Suppressor macrophage (primary cell): ENCODE results near the gene SIRT3.
A peak's percentile ranks its signal among the peaks of the same experiment; 100 is the strongest.

Experiments
- DNase-seq, 4 experiments: peaks; one replicate each; pipeline ENCODE4 v3.0.0-alpha.2; 2020 to 2022

Gene SIRT3

GRCh38 chr11:270451-271318 is 34.5 kb upstream of the SIRT3 start:
- DNase-seq: no peak

- peak; percentile 83 to 97 (median 91) for DNase-seq
Observed at GRCh38 chr11:269146-269890, 33.2 kb upstream of the SIRT3 start.

GRCh38 chr11:268716-269145 is 32.6 kb upstream of the SIRT3 start:
- DNase-seq: peak; percentile 92 to 96 (median 92)

- DNase-seq: peak; percentile 72 to 87 (median 78)
Observed at GRCh38 chr11:267491-267994, 31.4 kb upstream of the SIRT3 start.

DNA sequence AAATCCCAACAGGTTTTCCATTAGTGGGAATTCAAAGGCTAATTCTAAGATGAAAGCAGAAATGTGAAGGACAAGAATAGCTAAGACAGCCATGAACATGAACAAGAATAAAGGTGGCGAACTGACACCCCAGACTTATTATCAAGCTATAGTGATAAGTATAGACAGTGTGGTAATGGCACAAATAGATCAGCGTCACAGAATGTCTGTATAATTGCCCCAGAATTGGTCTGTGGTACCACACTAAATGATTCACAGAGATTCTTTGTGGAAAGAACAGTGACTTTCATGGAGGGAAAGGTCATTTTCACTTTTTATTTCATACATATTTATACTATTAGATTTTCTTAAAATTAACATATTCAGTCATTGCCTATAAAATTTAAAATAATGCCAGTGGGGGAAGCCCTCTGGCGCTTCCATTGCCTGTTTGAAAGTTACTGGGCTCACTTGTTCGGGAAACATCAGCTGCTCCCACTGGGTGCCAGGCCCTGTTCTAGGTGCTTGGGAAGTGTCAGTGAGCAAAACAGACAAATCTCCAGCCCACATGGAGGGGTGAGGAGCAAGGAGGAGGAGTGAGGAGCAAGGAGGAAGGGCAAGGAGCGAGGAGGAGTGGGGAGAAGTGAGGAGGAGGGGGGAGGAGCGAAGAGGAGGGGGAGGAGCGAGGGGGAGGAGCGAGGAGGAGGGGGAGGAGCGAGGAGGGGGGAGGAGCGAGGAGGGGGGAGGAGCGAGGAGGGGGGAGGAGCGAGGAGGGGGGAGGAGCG is 30.7 kb upstream of the SIRT3 start:
- DNase-seq: peak; percentile 20 to 72 (median 58)

DNA sequence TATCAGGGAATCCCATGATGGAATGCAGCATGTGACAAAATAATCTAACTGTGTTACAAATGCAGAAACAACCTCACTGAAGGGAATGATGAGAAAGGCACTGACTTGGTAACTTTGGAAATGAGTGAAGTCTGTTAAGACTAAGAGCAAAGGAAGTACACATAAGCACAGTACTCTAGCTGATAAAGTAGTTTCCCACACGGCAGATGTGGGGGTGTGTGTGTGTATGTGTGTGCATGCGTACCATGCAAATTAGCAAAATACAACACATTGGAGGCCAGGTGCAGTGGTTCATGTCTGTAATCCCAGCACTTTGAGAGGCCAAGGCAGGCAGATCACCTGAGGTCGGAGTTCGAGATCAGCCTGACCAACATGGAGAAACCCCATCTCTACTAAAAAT is 25.5 kb upstream of the SIRT3 start:
- DNase-seq: no peak

GRCh38 chr11:259413-259812 is 23.3 kb upstream of the SIRT3 start:
- DNase-seq: no peak

DNA sequence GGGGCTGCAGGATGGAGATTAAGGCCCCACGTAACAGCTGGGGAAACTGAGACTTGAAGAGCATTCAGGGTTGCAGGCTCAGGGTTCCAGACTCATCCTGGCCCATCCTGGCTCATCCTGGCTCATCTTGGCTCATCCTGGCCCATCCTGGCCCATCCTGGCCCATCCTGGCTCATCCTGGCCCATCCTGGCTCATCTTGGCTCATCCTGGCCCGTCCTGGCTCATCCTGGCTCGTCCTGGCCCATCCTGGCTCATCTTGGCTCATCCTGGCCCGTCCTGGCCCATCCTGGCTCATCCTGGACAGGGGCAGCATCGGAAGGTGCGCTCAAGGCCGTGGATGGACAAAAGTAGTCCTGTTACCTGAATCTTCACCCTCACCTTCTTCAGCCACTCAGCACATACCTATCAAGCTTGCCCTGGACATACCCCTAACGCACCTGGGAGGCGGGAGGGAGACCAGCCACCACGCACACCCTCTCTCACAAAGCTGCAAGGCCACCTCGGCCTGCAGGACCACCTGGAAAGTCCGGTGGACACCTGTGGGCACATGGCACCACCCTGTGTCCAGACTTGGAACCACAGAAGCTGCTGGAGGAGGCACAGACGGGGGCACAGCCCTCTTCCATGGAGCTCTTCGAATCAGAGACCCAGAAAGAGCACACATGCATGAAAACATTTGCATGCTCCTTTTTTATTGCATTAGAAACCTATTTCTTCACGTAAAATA is 21.8 kb upstream of the SIRT3 start:
- no peak for DNase-seq

DNA sequence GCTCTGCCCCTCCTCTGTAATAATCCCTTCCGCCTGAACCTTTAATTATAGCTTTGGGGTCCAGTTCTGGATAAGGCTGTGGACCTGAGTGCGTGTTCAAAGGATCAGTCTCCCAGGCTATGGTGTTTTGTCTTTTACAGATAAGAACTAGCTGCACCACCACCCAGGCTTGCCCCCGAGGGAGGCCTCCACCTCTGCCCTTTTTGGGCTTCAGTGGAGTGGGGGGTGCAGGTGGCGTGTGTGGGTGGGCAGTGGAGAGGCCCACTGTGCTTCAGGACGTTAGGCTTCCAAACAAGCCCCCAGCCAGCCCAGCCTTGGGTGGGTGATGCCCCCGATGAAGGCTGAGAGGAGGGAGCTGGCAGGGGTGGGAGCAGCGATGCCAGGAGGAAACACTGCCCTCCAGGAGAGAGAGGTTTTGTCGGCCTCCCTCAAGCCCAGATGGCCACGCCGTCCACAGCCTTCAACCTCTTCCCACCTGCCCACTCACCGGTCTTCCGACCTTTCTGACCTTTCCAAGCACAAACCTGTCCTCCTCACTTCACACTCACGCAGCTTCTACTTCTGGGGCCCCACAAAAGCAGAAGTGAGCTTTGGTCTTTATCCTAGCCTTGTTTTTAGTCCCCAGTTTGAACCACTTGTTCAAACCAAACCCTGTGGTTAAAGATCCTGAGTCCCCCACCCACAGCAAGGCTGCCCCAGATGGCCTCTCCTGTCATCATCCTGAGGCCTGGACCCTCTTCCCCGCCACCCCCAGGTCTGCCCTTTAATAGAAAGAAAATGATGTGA is 21.0 kb upstream of the SIRT3 start:
- no peak for DNase-seq

DNA sequence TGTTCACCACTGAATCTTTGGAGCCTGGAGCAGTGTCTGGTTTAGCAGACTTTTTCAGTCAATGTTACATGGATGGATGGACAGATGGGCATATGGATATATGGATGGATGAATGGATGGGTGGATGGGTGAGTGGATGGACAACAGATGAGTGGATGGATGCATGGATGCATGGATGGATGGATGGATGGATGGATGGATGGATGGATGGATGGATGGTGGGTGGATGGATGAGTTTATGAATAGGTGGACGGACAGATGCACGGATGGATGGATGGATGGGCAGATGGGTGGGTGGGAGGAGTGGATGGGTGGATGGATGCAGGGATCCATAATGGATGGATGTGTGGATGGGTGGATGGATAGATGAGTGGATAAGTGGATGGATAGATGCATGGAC is 19.7 kb upstream of the SIRT3 start:
- no peak for DNase-seq

GRCh38 chr11:255176-255575 is 19.0 kb upstream of the SIRT3 start:
- DNase-seq: no peak

DNA sequence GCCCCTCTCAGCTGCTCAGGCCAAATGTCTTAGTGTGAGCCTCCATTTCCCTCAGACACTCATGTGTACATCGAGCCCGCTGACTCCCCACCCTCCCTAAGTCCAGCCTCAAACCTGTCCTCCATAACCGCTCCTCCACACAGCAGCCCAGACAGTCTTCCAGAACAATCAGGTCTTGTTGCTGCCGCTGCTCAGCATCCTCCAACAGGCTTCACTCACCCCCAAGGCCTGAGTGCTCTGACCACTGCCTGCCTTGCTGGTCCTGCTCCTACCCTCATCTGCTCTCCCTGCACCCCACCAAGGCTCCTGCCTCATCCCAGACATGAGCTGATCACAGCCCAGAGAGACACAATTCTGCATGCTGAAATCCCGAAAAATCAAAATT is 17.7 kb upstream of the SIRT3 start:
- DNase-seq: no peak

- no peak for DNase-seq
Observed at GRCh38 chr11:253160-253885, 17.2 kb upstream of the SIRT3 start.

DNA sequence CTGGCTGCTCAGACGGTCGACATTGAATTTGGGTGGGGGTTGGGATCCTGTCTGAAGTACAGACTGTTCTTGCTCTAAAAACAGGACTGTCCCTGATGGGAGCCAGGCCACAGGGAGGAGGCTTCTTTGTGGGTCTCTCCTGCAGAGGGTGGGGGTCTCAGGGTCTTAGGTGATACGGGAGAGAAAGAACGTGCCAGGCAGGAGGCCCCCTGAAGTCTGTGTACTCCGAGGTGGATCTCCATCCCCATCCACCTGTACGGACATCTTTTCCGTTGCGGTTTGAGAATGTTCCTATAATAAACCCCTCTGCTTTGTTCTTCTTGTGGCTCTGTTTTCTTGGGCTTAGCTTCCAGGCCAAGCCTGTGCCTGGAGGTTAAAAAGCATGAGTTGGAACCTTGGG is 16.5 kb upstream of the SIRT3 start:
- DNase-seq: no peak

DNA sequence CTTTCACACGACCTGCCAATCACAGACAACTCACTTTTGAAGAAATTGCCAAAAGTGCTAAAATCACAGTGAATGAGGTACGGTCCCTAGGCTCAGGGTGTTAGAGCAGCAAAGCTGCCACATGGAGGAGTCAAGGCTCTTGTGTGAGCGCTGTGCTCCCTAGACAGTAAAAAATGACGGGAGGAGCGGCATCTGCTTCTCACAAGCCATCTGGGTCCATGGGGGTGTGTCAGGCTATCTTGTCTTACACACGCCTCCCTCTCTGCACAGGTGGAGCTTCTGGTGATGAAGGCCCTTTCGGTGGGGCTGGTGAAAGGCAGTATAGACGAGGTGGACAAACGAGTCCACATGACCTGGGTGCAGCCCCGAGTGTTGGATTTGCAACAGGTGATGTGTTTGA is 15.4 kb upstream of the SIRT3 start:
- DNase-seq: no peak

DNA sequence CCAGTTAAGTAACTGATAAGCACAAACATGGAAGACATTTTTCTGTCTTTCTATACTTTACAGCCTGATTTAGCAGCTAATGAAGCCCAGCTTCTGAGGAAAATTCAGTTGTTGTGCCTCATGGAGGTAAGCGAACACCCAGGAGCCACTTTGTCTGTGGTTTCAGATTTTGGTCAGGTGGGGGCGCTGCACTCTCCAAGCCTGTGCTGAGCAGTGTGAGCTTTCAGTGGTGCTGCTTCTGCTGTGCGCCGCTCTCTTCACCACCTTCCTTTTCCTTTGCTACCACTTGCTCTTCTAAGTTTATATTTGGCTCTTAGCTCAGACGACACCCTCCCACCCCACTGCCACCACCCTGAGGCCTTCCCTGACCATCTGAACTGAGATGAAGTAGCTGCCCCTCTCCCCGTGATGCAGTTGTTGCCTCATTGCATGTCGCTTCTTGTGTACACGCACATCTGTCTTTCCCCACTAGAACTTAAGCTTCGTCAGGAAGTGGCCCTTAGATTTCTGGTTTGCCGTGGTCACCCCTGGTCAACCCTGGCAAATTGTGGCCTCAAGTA is 14.7 kb upstream of the SIRT3 start:
- peak; percentile 63 to 80 (median 74) for DNase-seq

GRCh38 chr11:250274-250673 is 14.1 kb upstream of the SIRT3 start:
- DNase-seq: no peak

DNA sequence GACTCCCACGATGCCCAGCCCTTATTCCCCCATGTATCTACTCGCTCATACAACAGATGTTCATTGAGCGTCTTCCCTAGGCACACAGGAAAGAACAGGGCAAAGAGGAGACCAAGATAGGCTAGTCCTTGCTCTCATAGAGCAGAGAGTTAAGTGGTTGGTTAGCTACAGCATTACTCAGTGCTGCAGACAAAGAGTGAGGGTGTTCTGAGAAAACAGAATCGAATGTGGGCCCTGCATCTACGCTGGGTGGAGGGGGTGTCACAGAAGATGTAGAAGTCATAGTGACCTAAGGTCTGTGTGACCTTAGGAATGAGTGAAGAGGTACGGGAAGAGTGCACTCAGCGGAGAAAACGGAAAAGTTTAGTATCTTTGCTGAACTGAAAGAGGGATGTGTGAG is 12.9 kb upstream of the SIRT3 start:
- no peak for DNase-seq

DNA sequence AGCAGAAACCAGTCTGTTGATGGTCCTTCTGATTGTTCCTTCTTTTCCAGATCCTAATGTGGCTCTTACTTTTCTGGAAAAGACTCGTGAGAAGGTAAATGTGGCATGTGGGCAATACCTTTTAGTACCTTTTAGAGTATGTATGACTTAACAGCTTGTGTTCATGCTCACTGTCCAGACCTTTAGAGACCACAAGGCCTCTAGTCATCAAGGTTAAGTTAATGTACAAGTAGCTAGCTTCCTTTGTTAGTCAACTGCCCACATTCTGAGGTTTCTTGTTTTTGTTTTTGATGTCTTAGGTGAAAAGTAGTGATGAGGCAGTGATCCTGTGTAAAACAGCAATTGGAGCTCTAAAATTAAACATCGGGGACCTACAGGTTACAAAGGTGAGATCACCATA is 8.2 kb upstream of the SIRT3 start:
- DNase-seq: no peak

DNA sequence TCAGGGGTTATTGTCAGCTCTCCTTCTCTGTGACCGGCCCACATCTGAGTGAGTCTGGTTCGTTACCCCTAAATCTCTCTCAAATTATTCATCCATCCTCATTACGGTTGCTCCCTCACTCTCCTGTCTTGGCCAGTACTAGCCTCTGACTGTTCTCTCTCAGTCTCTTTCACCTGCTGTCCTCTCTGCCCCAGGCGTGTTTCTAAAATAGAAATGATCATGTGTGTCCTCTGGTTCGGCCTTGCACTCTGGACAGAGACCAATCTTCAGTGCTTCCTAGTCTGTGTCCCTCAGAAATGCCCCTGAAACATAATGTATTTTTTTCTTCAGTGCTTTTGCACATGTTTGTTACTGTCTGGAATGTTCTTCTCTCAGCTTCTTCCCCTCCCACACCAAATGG is 5.5 kb upstream of the SIRT3 start:
- no peak for DNase-seq
